K562 (cell line): ENCODE data around the gene ADNP2. TPM values are rescaled to one million over a fixed set of nuclear protein-coding genes. Genes with fewer than 3 reads are reported as not detected.

ENCODE experiments used
- ATAC-seq: fragments of 200-7000 bp; cut with Tn5 transposase; 3 replicates; pipeline ENCODE4 v1.9.1; 2020; ENCODE audit warnings: moderate library complexity
- BruUV-seq: library from RNA; stranded (reverse); fragments of 400-500 nt; replicated peaks from 2 replicates; lab custom pipeline; 2021; lab: Mats Ljungman, UMichigan
- CTCF ChIA-PET: fragments of 300-600 bp; formaldehyde crosslinking; extraction: SDS; loops from one replicate; lab custom pipeline; 2021; ENCODE audit warnings: low intra/inter-chr PET ratio; lab: Yijun Ruan, JAX
- POLR2A ChIA-PET: fragments of 300-600, 350-650 bp; sonication (Branson Sonifier 250); formaldehyde crosslinking; extraction: SDS; loops from one replicate; lab custom pipeline; 2021; ENCODE audit warnings: antibody characterized with exemption, inconsistent platforms; lab: Yijun Ruan, JAX
- DNase-seq, 4 experiments: peaks; one replicate each; pipeline versions ENCODE4 v3.0.0 to v3.0.0-alpha.2; 2011 to 2018; ENCODE audit warnings: low spot score in 3 of 4, mixed read lengths in 3 of 4; ENCODE audit errors: extremely low read depth in 1 of 4
- FAIRE-seq: peaks from 2 replicates; lab custom pipeline; 2011; peaks lifted over from hg19 to GRCh38; lab: Jason Lieb, UNC
- H2AFZ ChIP-seq: 2 replicates; pipeline ENCODE4 v1.6.0; 2011; ENCODE audit warnings: low read depth, low read length, control low read depth, inconsistent platforms
- H3K27ac ChIP-seq: fragments of 200-600 bp; 3 replicates; pipeline ENCODE4 v1.8.0; 2011; ENCODE audit warnings: low read depth, mild to moderate bottlenecking, control low read depth, inconsistent platforms, low read length, moderate library complexity, mixed read lengths; ENCODE audit errors: extremely low read depth
- H3K27me3 ChIP-seq, 2 experiments: fragments of 300-600 bp in 1 of 2; 2 replicates in 1 of 2; 3 replicates in 1 of 2; pipeline versions ENCODE4 v1.6.0 to v1.8.0; 2011; ENCODE audit warnings: inconsistent platforms in 2 of 2, low read length in 2 of 2, mild to moderate bottlenecking in 1 of 2, mixed read lengths in 1 of 2, moderate library complexity in 1 of 2; ENCODE audit not compliant: control insufficient read depth in 2 of 2, insufficient read depth in 2 of 2
- H3K36me3 ChIP-seq: fragments of 300-600 bp; 3 replicates; pipeline ENCODE4 v1.8.0; 2011; ENCODE audit warnings: mild to moderate bottlenecking, low read length, inconsistent platforms; ENCODE audit not compliant: control insufficient read depth, insufficient read depth
- H3K4me1 ChIP-seq, 2 experiments: fragments of 200-600 bp in 1 of 2; replicated peaks in 1 of 2; 2 replicates in 1 of 2; 3 replicates in 1 of 2; pipeline versions ENCODE4 v1.5.1 to v1.8.0; 2011; ENCODE audit warnings: inconsistent platforms in 2 of 2, low read length in 2 of 2, mild to moderate bottlenecking in 1 of 2, mixed read lengths in 1 of 2, moderate library complexity in 1 of 2; ENCODE audit not compliant: control insufficient read depth in 2 of 2, insufficient read depth in 2 of 2
- H3K4me2 ChIP-seq: 2 replicates; pipeline ENCODE4 v1.6.1; 2011; ENCODE audit warnings: low read length, control low read depth, inconsistent platforms, mixed read lengths; ENCODE audit not compliant: insufficient read depth
- H3K4me3 ChIP-seq: fragments of 200-600 bp; sonication (generic), shearing (Covaris generic); 2 replicates; pipeline ENCODE4 v1.5.1; 2016; ENCODE audit warnings: control low read depth, inconsistent platforms
- H3K79me2 ChIP-seq: fragments of 200-600 bp; 3 replicates; pipeline ENCODE4 v1.8.0; 2011; ENCODE audit warnings: low read length, inconsistent platforms; ENCODE audit not compliant: control insufficient read depth, insufficient read depth
- H3K9ac ChIP-seq, 2 experiments: 2 replicates each; pipeline versions ENCODE4 v1.6.0 to v1.6.1; 2011; ENCODE audit warnings: low read depth in 2 of 2, low read length in 2 of 2, control low read depth in 1 of 2, inconsistent platforms in 1 of 2, mild to moderate bottlenecking in 1 of 2, mixed read lengths in 1 of 2; ENCODE audit not compliant: insufficient read depth in 1 of 2
- H3K9me1 ChIP-seq: one replicate; pipeline ENCODE4 v1.6.0; 2011; ENCODE audit warnings: inconsistent platforms, mild to moderate bottlenecking, low read length, moderate library complexity; ENCODE audit not compliant: control insufficient read depth, insufficient read depth
- H3K9me3 ChIP-seq: replicated peaks from 2 replicates; pipeline ENCODE4 v1.5.1; 2011; ENCODE audit warnings: low read depth, low read length, inconsistent platforms; ENCODE audit not compliant: control insufficient read depth, insufficient read depth
- H4K20me1 ChIP-seq: replicated peaks from 2 replicates; pipeline ENCODE4 v1.6.1; 2011; ENCODE audit warnings: low read length, inconsistent platforms, mixed read lengths; ENCODE audit not compliant: control insufficient read depth, insufficient read depth
- ADNP ChIP-seq: fragments of 200-800 bp; sonication (Bioruptor generic); IDR thresholded peaks from 2 replicates; pipeline ENCODE4 v1.6.1; 2016; ENCODE audit warnings: missing genetic modification characterization, missing compliant biosample characterization
- ARID2 ChIP-seq: fragments of 450-650 bp; IDR thresholded peaks from 2 replicates; pipeline ENCODE4 v1.6.1; 2017; ENCODE audit warnings: antibody characterized with exemption, mild to moderate bottlenecking
- ARNT ChIP-seq, 2 experiments: fragments of 450-650 bp; IDR thresholded peaks; 2 replicates each; pipeline ENCODE4 v1.6.1; 2016; ENCODE audit warnings: mild to moderate bottlenecking in 1 of 2
- ASH1L ChIP-seq: fragments of 450-650 bp; IDR thresholded peaks from 2 replicates; pipeline ENCODE4 v1.6.1; 2018; ENCODE audit warnings: borderline replicate concordance, mild to moderate bottlenecking, low read depth; ENCODE audit not compliant: partially characterized antibody
- CEBPB ChIP-seq: fragments of 450-650 bp; IDR thresholded peaks from 2 replicates; pipeline ENCODE4 v1.6.1; 2016; ENCODE audit warnings: missing genetic modification characterization, missing compliant biosample characterization
- CREB5 ChIP-seq: fragments of 250-450 bp; sonication (Bioruptor Pico); IDR thresholded peaks from 2 replicates; pipeline ENCODE4 v1.5.0; 2020; ENCODE audit warnings: mild to moderate bottlenecking
- CTCF ChIP-seq, 3 experiments: IDR thresholded peaks in 2 of 3; conservative IDR thresholded peaks in 1 of 3; 2 replicates each; pipeline ENCODE4 v1.5.1; 2011 to 2012; ENCODE audit warnings: low read length in 3 of 3, mild to moderate bottlenecking in 3 of 3, control low read depth in 2 of 3, improper control_type of control experiment in 1 of 3, inconsistent platforms in 1 of 3, low read depth in 1 of 3, mixed read lengths in 1 of 3, moderate library complexity in 1 of 3; ENCODE audit not compliant: insufficient read depth in 2 of 3
- ILK ChIP-seq: fragments of 450-650 bp; IDR thresholded peaks from 2 replicates; pipeline ENCODE4 v1.6.1; 2016; ENCODE audit warnings: missing genetic modification characterization, low read depth, mild to moderate bottlenecking, missing compliant biosample characterization, moderate library complexity, borderline replicate concordance
- NELFE ChIP-seq: IDR thresholded peaks from 2 replicates; pipeline ENCODE4 v1.6.1; 2011; ENCODE audit warnings: mild to moderate bottlenecking; ENCODE audit not compliant: insufficient read depth, insufficient read length
- NEUROD1 ChIP-seq: fragments of 150-350 bp; IDR thresholded peaks from 2 replicates; pipeline ENCODE4 v1.6.1; 2014; ENCODE audit warnings: borderline replicate concordance, low read length, low read depth; ENCODE audit not compliant: partially characterized antibody
- NONO ChIP-seq, 2 experiments: fragments of 200-400 bp in 1 of 2; fragments of 450-650 bp in 1 of 2; formaldehyde crosslinking in 1 of 2; IDR thresholded peaks; 2 replicates each; pipeline ENCODE4 v1.6.1; 2017; ENCODE audit warnings: low read depth in 2 of 2, mild to moderate bottlenecking in 2 of 2, moderate library complexity in 2 of 2, low read length in 1 of 2
- PHF8 ChIP-seq: fragments of 200-600 bp; sonication (generic); IDR thresholded peaks from 2 replicates; pipeline ENCODE4 v1.6.1; 2012; ENCODE audit warnings: mixed run types, mild to moderate bottlenecking, inconsistent platforms, low read length, moderate library complexity, borderline replicate concordance
- PHTF2 ChIP-seq: fragments of 250-450 bp; sonication (Bioruptor Pico); IDR thresholded peaks from 2 replicates; pipeline ENCODE4 v1.5.0; 2021; ENCODE audit warnings: mild to moderate bottlenecking
- PRMT5 ChIP-seq: sonication (generic); formaldehyde crosslinking; IDR thresholded peaks from 2 replicates; pipeline ENCODE4 v1.5.0; 2020; ENCODE audit warnings: missing genetic modification reagents
- PTBP1 ChIP-seq: fragments of 200-400 bp; formaldehyde crosslinking; IDR thresholded peaks from 2 replicates; pipeline ENCODE4 v1.6.1; 2017; ENCODE audit warnings: low read depth, low read length
- SMARCE1 ChIP-seq: fragments of 450-650 bp; IDR thresholded peaks from 2 replicates; pipeline ENCODE4 v1.7.1; 2016; ENCODE audit warnings: mild to moderate bottlenecking
- TEAD1 ChIP-seq, 2 experiments: fragments of 450-650 bp in 1 of 2; sonication (generic) in 1 of 2; formaldehyde crosslinking; IDR thresholded peaks; 2 replicates each; pipeline versions ENCODE4 v1.4.0 to v1.8.0; 2020 to 2022; ENCODE audit warnings: mild to moderate bottlenecking in 2 of 2, missing genetic modification reagents in 1 of 2
- ZBTB7A ChIP-seq: IDR thresholded peaks from 2 replicates; pipeline ENCODE4 v1.6.1; 2011; ENCODE audit warnings: low read depth, mild to moderate bottlenecking, low read length, moderate library complexity, borderline replicate concordance; ENCODE audit not compliant: control insufficient read depth
- ZC3H11A ChIP-seq: IDR thresholded peaks from 2 replicates; pipeline ENCODE4 v1.6.1; 2012; ENCODE audit warnings: low read depth, low read length, improper control_type of control experiment
- in situ Hi-C: fragments of 300-500 bp; cut with MboI; formaldehyde crosslinking; loops from 4 replicates; pipeline ENCODE4 v1.15.0; 2018; ENCODE audit warnings: inconsistent platforms, mixed read lengths
- intact Hi-C: fragments of 100-400 bp; cut with micrococcal nuclease; formaldehyde crosslinking; loops from 2 replicates; pipeline ENCODE4 v1.14.2; 2022
- polyA plus RNA-seq, 8 experiments: library from polyadenylated mRNA; depleted of rRNA in 4 of 8; stranded (reverse) in 5 of 8; unstranded in 3 of 8; fragments of >200 nt; fragmentation: Nextera tagmentation in 2 of 8; fragmentation: Illumina TruSeq in 1 of 8; extraction: Ambion mirVana in 2 of 8; extraction: Trizol in 1 of 8; gene quantifications; 2 replicates each; pipeline versions ENCODE4 v1.2.1 to v1.2.3, GENCODE V29; 2011 to 2014; ENCODE audit warnings: inconsistent platforms in 1 of 8, missing spikeins in 1 of 8
- total RNA-seq, 7 experiments: library from RNA; depleted of rRNA in 6 of 7; stranded (reverse); fragments of >200 nt in 6 of 7; fragmentation: Illumina TruSeq in 2 of 7; extraction: Trizol in 2 of 7; gene quantifications; 2 replicates each; pipeline versions ENCODE4 v1.2.1 to v1.2.3, GENCODE V29; 2011 to 2021; ENCODE audit warnings: low replicate concordance in 1 of 7

ADNP2 gene
- total and polyA plus RNA-seq, 9 of the 15 experiments (the other 6 are each of a cell fraction or from before 2014, with no cell fraction given), result 5.8 to 24.3 (median 16.0) TPM

- DNase-seq, result no peak
- Histone ChIP-seq H3K9me3 (no peaks in the 10 kb centered on the region), H3K27me3 (no peaks in the 10 kb centered on the region)
- ATAC-seq, result no peak
- POLR2A ChIA-PET, result no interaction called here
- CTCF ChIA-PET, result no interaction called here
- TF ChIP-seq ARNT (IDR thresholded peaks at IDR 0.05) (no peak), ILK (tag) (no peak), PHF8 (no peak), PRMT5 (CRISPR knock-in tag) (no peak), PHTF2 (no peak), ZC3H11A (no peak), CREB5 (CRISPR knock-in tag) (no peak), CEBPB (tag) (no peak), TEAD1 (CRISPR knock-in tag; IDR thresholded peaks at IDR 0.05) (no peak), NONO (IDR thresholded peaks at IDR 0.05; ENCODE audit: low read depth in 2 of 2, low read length in 1 of 2) (no peak), PTBP1 (no peak), SMARCE1 (no peak), ADNP (tag) (no peak), NELFE (no peak), ASH1L (no peak), NEUROD1 (no peak), ARID2 (no peak), CTCF (IDR thresholded peaks at IDR 0.05 in 2 of 3, conservative IDR thresholded peaks at IDR 0.05 in 1 of 3; ENCODE audit: insufficient read depth in 2 of 3, low read depth in 1 of 3, low read length in 3 of 3) (no peak), ZBTB7A (no peak)
- TF ChIP-seq, all 486 proteins: peak for 0
- H3K4me1 ChIP-seq, result no peaks in the 10 kb centered on the region
- no peaks in the 10 kb centered on the region for H3K9me1 ChIP-seq
- peaks cover 30% of the 10 kb centered on the region for H3K36me3 ChIP-seq
- H3K9ac ChIP-seq, result no peak overlapping the region
- H4K20me1 ChIP-seq, result no peaks in the 10 kb centered on the region
- no peak for FAIRE-seq
- intact Hi-C loops (no loop called here), in situ Hi-C loops (no loop called here)
- no peak overlapping the region for H3K27ac ChIP-seq
- no peak overlapping the region for H3K4me3 ChIP-seq
- no peak overlapping the region for H3K4me2 ChIP-seq
- H2AFZ ChIP-seq, result no peak overlapping the region
- peaks cover 64% of the 10 kb centered on the region for H3K79me2 ChIP-seq
- BruUV-seq, result no TSS peak
Observed at GRCh38 chr18:80124131-80124530, 15.1 kb downstream of the ADNP2 start.
